SK-N-DZ (cell line): ENCODE data around the gene ZFR2.

Source experiments
- DNase-seq: peaks from one replicate; pipeline ENCODE4 v3.0.0-alpha.2; 2015; ENCODE audit warnings: low spot score

The ZFR2 gene

GRCh38 chr19:3790209-3790734 lies 78.6 kb downstream of the ZFR2 start:
- no peak for DNase-seq

DNA sequence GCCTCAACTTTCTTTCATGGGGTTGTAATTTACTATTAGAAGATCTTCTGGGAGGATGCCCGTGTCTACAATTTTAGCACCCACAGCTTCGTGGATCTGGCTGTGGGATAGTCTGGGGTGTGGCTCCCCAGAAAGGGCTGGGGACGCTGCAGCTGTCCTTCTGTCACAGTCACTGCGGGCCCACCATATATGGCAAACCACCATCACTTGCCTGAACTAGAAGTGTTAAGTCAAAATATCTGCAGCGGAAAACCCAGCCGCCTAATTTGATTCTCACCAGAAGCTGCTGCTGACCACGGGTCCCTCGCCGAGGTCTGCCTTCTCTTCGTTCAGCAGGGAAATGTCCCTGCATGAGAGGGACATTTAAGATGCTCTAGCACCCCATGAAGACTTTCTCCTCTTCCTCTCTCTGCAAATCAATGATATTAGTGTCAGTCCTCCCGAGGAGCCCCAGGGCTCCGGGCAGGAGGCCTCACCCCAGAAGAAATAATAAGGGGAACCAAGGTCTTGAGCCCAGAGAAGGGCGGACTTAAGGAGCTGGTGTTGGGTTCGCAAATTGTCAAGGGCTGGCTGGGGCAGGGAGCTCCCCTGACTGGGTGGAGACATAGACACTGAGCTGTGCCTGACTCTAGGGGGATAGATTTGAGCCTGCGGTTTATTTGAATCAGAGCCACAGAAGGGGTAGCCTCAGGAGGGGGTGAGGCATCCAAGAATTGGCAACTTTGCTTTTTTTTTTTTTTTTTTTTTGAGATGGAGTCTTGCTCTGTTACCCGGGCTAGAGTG lies 79.7 kb downstream of the ZFR2 start:
- DNase-seq = no peak

DNA sequence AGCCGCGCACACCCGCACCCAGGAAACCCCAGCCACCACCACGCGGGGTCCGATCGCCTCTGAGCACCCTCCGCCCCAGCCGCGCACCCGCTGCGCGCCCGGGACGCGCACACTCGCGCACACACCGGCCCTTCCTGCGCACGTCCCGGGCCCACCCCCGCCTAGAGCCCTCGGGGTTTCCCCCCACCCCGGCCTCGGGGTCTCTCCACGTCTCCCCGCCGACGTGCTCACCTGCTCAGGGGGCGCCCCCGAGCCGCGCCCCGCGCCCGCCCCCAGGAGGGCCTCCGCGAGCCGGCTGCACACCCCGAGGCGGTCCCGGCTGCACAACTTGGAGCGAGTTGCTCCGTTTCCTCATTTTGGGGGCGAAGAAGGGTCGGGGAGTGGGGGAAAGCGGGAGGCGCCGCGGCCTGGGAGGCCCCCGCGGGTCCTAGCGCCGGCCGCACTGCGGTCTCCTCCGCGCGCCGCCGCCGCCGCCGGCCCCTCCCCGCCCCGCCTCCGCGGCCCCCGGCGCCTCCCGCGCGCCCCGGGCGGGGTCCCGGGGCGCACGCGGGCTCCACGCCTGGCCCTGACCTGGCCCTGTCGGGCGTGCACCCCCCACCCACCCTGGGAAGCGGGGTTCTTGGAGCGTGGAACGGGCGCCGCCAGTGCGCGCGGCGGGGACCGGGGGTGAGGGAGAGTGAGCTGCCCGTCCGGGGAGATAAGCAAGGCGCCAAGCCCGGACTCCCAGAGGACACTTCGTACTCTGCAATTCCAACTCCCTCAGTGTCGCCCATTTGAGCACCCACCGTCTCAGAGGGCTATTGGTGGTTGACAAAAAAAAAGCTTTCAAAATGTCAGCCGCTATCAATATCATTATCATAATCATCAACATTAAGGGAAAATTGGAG lies 82.7 kb downstream of the ZFR2 start, which contains the start of gene MATK:
Gene MATK (minus strand): TSS at position 444 of the 887 bp plus-strand sequence. CDS start 1,246 bp downstream, outside the sequence.
- DNase-seq = no peak

DNA sequence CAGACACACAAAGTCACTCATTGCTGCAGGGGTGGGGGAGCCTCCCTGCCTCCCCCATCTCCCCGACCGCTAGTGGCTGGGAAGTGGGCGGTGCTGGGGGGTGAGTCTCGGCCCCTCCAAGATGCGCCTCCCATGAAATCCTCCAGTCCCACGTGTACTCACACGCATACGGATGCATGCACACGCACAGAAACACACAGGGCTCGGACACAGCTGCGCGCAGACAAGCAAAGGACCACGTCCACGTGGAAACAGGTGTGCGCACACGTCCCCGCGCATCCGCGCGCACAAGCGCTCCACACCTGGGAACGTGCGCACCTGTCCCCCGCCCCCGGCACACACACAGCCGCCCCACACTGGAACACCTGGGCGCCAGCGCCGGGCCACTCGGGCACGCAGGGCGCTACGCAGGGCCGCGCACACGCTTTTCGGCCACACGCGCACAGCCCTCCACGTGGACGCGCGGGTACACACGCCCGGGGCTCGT lies 83.3 kb downstream of the ZFR2 start:
- DNase-seq = no peak

DNA sequence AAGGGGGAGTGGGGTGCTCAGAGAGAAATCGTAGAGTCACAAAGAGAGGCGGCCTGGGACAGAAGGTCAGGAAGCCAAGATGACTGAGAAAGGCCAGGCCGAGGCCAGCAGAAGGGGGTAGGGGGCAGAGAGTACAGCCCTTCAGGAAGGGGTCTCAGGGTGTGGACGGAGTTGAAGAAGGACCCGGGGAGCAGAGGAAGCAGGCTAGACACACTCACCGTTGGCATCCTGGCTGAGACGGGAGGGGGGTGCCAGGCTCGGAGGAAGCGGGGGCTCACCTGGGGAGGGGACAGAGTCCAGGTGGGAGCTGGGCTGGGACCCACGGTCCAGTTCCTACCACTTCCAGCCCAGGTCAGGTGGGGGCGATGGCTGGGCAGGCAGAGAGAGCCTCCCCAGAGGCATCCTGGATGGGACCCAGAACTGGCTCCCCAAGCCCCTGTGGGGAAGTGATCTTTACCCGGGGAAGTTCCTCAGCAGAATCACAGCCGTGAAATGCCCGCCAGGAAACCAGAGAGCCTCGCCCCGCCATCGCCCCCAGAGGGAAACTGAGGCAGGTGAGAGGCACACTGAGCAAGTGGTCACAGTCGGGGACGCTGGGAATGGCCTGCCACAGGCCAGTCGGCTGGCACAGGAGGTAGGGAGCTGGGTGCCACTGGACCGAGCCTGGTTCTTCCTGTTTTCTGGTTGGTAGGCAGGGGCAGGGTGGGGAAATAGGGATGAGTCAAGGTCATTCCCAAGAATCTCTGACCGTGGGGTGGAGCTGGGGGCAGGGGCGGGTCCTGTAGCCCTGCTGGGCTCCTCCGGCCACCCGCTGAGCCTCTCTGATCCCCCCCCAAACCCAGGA lies 84.0 kb downstream of the ZFR2 start:
- no peak for DNase-seq

DNA sequence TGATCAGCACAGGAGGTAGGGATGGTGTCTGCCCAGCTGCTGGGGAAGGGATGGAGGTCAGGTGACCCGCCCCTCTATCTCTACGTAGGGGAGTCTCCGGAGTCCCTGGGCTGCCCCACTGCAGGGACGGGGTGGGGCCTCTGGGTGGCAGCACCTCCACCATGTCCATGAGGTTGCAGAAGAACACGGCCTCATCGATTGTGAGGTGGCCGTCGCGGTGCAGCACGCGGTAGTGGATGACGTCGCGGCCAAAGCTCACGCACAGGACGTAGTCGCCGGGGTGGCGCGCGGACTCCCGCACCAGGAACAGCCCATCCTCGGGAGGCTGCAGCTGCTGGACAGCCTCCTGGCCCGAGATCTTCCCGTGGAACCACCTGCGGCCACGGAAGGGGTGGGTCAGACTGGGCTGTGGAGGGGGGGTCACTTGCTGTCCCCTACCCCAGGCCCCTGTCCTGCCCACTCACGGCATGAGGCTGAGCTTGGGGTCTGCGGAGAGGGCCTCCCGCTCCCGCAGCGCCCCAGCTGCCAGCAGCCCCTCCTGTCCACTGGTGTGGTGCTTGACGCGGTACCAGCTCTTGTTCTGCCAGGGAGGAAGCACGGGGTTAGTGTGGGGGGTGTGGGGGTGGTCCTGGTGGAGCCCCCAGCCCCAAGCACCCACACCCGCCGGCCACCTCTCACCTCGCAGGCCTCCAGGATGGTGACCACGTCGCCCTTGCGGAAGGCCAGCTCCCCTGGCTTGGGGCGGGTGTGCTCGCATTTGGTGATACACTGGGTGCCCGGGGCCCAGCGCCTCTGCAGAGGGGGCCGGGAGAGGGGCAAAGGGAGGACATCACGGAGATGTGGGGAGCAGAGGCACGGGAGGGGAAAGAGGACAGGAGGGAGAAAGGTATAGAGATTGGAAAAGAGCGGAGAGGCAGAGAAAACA lies 84.9 kb downstream of the ZFR2 start:
- peak; percentile 68 for DNase-seq

GRCh38 chr19:3782903-3783302 lies 85.9 kb downstream of the ZFR2 start:
- DNase-seq = no peak

GRCh38 chr19:3782330-3782729 lies 86.5 kb downstream of the ZFR2 start:
- no peak for DNase-seq

- no peak for DNase-seq
Measured at GRCh38 chr19:3781603-3782002, 87.2 kb downstream of the ZFR2 start.

DNA sequence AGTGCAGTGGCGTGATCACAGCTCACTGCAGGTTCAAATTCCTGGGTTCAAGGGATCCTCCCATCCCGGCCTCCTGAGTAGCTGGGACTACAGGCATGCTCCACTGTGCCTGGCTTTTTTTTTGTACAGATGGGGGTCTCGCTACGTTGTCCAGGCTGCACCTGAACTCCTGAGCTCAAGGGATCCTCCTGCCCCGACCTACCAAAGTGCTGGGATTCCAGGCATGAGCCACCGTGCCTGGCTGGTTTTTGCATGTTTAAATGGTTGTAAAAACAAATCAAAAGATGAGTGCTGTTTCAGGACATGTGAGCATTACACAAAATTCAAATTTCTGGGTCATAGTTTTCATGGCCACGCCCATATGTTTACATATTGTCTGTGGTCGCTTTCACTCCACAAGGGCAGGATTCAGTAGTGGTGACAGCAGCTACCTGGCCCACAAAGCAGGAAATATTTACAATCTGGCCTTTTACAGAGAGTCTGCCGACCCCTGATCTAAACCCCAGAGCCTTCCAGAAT lies 88.0 kb downstream of the ZFR2 start:
- DNase-seq = no peak

DNA sequence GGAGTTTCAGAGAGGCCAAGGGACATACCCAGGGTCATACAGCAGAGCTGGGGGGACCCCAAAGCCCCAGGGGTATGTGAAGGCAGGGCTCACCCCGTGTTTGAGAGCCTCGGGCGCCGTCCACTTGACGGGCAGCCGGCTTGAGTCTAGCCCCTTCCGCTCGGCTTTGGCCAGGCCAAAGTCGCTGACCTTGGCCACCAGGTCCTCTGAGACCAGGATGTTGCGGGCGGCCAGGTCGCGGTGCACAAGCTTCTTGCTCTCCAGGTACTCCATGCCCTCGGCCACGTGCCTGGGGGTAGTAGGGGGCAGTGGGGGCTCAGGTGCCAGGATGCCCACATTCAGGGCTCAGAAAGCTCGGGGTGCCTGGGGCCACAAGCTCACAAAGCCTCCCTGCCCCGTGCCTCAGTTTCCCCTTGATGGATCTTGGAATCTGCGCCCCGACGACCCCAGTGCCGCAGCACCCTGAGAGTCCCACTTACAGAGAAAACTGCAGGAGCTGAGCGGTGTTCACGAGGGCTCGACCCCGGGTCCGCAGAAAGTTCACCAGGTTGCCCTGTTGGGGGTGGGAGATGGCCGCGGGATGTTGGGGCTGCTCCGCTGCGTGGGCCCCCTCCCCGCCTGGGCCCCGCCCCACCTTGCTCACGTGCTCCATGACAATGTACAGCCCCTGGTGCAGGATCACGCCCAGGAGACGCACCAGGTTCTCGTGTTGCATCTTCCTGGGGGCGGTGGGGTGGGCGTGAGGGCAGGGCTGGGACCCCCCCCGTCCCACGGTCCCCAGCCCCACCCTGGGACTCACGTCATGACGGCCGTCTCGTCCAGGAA lies 89.7 kb downstream of the ZFR2 start:
- DNase-seq = no peak

DNA sequence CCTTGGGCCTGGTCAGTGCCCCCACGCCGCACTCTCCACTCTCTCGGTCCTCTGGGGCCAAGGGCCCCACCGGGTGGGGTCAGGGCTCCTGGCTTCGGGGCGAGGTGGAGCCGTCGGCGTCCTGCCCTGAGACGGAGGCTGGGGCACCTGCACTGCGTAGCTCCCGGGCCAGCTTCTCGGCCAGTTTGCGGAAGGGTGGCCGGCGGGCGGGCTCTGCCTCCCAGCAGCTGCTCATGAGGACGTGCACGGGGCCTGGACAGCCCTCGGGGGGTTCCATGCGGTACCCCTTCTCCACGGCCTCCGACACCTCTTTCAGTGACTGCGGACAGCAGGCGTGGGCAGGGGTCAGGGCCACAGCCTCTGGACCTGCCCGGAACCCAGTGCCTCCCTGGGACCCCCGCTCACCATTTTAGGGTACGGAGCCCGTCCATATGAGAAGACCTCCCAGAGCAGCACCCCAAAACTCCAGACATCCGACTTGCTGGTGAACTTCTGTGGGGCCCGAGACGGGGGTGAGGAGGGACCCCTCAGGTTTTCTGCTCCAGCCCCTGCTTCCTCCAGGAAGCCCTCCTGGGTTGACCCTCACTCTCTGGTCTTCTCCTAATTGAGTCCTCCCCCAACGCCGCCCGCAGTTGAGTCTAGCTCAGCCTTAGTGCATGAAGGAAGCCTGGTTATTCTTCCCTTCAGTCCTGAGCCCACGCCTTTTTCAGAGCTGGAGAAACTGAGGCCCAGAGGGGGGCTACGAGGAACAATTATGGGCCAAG lies 90.6 kb downstream of the ZFR2 start:
- no peak for DNase-seq

- no peak for DNase-seq
Measured at GRCh38 chr19:3776479-3777040, 92.3 kb downstream of the ZFR2 start.

DNA sequence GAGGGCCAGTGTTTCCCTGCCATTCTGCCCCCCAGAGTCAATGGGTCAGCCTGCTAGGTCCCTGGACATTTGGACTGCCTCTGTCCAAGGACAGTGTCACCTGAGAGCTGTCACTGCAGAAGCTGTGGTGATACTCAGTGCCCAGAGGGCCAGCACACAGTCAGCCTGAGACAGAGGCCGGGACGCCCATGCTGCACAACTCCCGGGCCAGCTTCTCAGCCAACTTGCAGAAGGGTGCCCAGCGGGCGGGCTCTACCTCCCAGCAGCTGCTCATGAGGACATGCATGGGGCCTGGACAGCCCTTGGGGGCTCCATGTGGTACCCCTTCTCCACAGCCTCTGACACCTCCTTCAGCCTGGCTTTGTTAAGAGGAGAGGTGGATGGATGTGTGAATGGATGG lies 93.0 kb downstream of the ZFR2 start:
- DNase-seq = no peak

- DNase-seq = no peak
Measured at GRCh38 chr19:3775374-3775711, 93.5 kb downstream of the ZFR2 start.

GRCh38 chr19:3774621-3775373 lies 94.0 kb downstream of the ZFR2 start:
- DNase-seq = no peak

DNA sequence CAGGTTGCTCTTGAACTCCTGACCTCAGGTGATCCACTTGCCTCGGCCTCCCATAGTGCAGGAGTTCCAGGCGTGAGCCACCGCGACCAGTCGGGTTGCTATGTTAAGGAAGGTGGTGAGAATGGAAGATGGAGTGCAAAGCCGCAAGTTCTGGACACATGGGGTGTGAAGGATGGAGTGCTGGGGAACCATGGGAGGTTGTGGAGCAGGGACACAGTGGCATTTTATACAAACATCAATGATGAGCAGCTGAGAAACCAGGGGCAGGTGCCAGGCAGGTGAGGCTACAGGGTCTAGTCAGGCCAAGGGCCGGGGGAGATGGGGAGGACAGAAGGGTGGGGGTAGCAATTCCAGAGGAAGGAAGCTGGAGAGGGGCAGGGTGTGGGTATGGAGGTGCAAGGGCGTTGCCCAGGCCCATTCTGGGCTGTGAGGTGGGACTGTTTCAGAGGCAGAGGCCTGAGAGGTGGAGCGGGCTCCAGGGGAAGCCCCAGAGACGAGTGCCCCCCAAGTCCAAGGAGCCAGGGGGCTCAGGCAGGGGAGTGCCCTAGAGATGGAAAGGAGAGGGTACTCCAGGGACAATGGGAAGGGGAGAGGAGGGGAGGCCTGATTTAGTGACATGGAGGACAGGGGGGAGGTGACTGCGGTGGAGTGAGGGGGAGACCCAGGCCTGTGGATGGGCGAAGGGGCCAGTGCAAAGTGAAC lies 94.9 kb downstream of the ZFR2 start:
- DNase-seq = no peak
